Psoas muscle (tissue), 8 donors: ENCODE measurements around the gene NINJ1. TPM values are rescaled to one million over a fixed set of nuclear protein-coding genes. Genes with fewer than 3 reads are reported as not detected.

Experiments
- ATAC-seq, 4 donors: fragments of 200-7000 bp; cut with Tn5 transposase; one replicate each; pipeline ENCODE4 v1.9.1; 2020; ENCODE audit warnings: moderate library complexity in 3 of 4, mild to moderate bottlenecking in 2 of 4
- DNase-seq, 2 donors: peaks; one replicate each; pipeline ENCODE4 v3.0.0-alpha.2; 2020
- H3K27ac ChIP-seq: fragments of 200-600 bp; one replicate; pipeline ENCODE4 v1.8.0; 2022
- H3K27me3 ChIP-seq, 3 donors: fragments of 200-600 bp in 1 of 3; one replicate each; pipeline versions ENCODE4 v1.6.1 to v1.8.0; 2013 to 2022; ENCODE audit warnings: low read length in 2 of 3, mild to moderate bottlenecking in 2 of 3, moderate library complexity in 1 of 3; ENCODE audit not compliant: insufficient read depth in 3 of 3
- H3K36me3 ChIP-seq, 2 donors: fragments of 200-600 bp in 1 of 2; one replicate each; pipeline versions ENCODE4 v1.6.1 to v1.8.0; 2013 to 2022; ENCODE audit warnings: low read depth in 1 of 2, mild to moderate bottlenecking in 1 of 2, moderate library complexity in 1 of 2; ENCODE audit not compliant: insufficient read depth in 1 of 2
- H3K4me1 ChIP-seq: fragments of 200-600 bp; one replicate; pipeline ENCODE4 v1.8.0; 2022
- H3K4me3 ChIP-seq: fragments of 200-600 bp; one replicate; pipeline ENCODE4 v1.8.0; 2022; ENCODE audit warnings: mild to moderate bottlenecking
- H3K9me3 ChIP-seq: fragments of 200-600 bp; one replicate; pipeline ENCODE4 v1.8.0; 2022
- CTCF ChIP-seq: fragments of 200-600 bp; IDR thresholded peaks from one replicate; pipeline ENCODE4 v1.8.0; 2022; ENCODE audit warnings: antibody characterized with exemption
- WGBS, 3 donors: extraction: QIAGEN DNeasy Blood & Tissue Kit; methylation state at CpG; one replicate each; pipeline versions ENCODE4 v1.1.6 to v1.1.7; 2013; 5-methylcytosine and 5-hydroxymethylcytosine counted together
- intact Hi-C, 2 donors: fragments of 100-400 bp; cut with DNase I; formaldehyde crosslinking; loops; one replicate each; pipeline versions ENCODE4 v1.11.0 to v1.14.2; 2022
- polyA plus RNA-seq, 3 donors: library from polyadenylated mRNA; stranded (reverse); fragments of 200-250 nt; gene quantifications; one replicate each; pipeline ENCODE4 v1.2.3, GENCODE V29; 2013
- total RNA-seq, 4 donors: library from RNA; stranded (reverse); fragmentation: NEBNext Ultra II Directional in 2 of 4; extraction: Animal tissue kit (Norgen Biotek cat#: 25700) in 2 of 4; gene quantifications; one replicate each; pipeline versions ENCODE4 v1.2.1 to v1.2.4, GENCODE V29; 2021 to 2023
- donor health status: healthy with polysubstance abuse.
- donor health status: DM: no; HTN: no; CAD: no; lungs with moderate emphysema.
- donor health status: Bipolar disorder and iron deficiency.
- donor health status: healthy.
- donor health status: DM: yes; HTN: yes; CAD: no.
- donor health status: DM: no; HTN: no; CAD: no.
- donor health status: DM: no; HTN: no; CAD: no.
- donor health status: DM: yes; HTN: yes; CAD: no.

The NINJ1 gene
- total and polyA plus RNA-seq, 7 donors = 17.8 to 40.1 (median 21.3) TPM

GRCh38 chr9:93097511-93098201 lies 36.4 kb downstream of the NINJ1 start:
- no peaks in the 10 kb centered on the region for H3K36me3 ChIP-seq
- intact Hi-C loops = loop anchor here in 1 of 2 donors (10.0 kb wide), 2 partner anchors 93 to 357 kb away; partner anchors contain the start of genes FAM120A and FAM120AOS
- no peak for TF ChIP-seq CTCF
- no peak for ATAC-seq
- no peaks in the 10 kb centered on the region for H3K27me3 ChIP-seq
- H3K4me1 ChIP-seq = peaks cover 32% of the 10 kb centered on the region
- H3K4me3 ChIP-seq = peak overlapping the region; percentile 99
- WGBS, 3 donors = 62 to 79% (median 71%) methylated on average over 11 of the region's 11 CpGs
- DNase-seq = peak in 1 of 2 donors; percentile 58
- no peaks in the 10 kb centered on the region for H3K9me3 ChIP-seq
- H3K27ac ChIP-seq = peak overlapping the region; percentile 98

GRCh38 chr9:93096811-93097382 lies 37.2 kb downstream of the NINJ1 start:
- H3K9me3 ChIP-seq = no peaks in the 10 kb centered on the region
- 4 to 14% (median 6%) methylated on average over 16 of the region's 16 CpGs for WGBS, 3 donors
- no peak for DNase-seq
- no peak for TF ChIP-seq CTCF
- no peak for ATAC-seq
- H3K4me3 ChIP-seq = peak overlapping the region; percentile 99
- H3K4me1 ChIP-seq = peaks cover 32% of the 10 kb centered on the region
- no peaks in the 10 kb centered on the region for H3K27me3 ChIP-seq
- H3K27ac ChIP-seq = peak overlapping the region; percentile 98
- intact Hi-C loops = loop anchor here in 1 of 2 donors (10.0 kb wide), 2 partner anchors 92 to 358 kb away; partner anchors contain the start of genes FAM120A and FAM120AOS
- H3K36me3 ChIP-seq = no peaks in the 10 kb centered on the region

- TF ChIP-seq CTCF = no peak
- H3K27ac ChIP-seq = peak within 1 kb of the TSS; percentile 98
- peaks cover 5% of the 10 kb centered on the region for H3K9me3 ChIP-seq
- 0 to 2% (median 0%) methylated on average over 25 to 65 of the region's 65 CpGs for WGBS, 3 donors
- ATAC-seq = peak; percentile 13 to 34 (median 18)
- peak in 1 of 2 donors; percentile 85 for DNase-seq
- H3K4me1 ChIP-seq = peaks cover 32% of the 10 kb centered on the region
- peak within 1 kb of the TSS; percentile 99 for H3K4me3 ChIP-seq
- no peaks in the 10 kb centered on the region for H3K36me3 ChIP-seq
- intact Hi-C loops = loop anchor here in 1 of 2 donors (10.0 kb wide), 2 partner anchors 91 to 359 kb away; partner anchors contain the start of genes FAM120A and FAM120AOS
- H3K27me3 ChIP-seq = no peaks in the 10 kb centered on the region
These were observed 37.8 kb downstream of the NINJ1 start, which contains the start of gene CARD19 for GRCh38 chr9:93096131-93096802. TSS of gene CARD19 (plus strand) at chr9:93096217. CDS start at chr9:93096346, 129 bp downstream.

GRCh38 chr9:93095205-93096130 lies 38.6 kb downstream of the NINJ1 start:
- no peak for TF ChIP-seq CTCF
- Histone ChIP-seq H3K9me3 (peaks cover 6% of the 10 kb centered on the region), H3K4me1 (peaks cover 32% of the 10 kb centered on the region), H3K4me3 (peak overlapping the region; percentile 99), H3K36me3 (no peaks in the 10 kb centered on the region), H3K27ac (peak overlapping the region; percentile 98), H3K27me3 (no peaks in the 10 kb centered on the region)
- intact Hi-C loops = loop anchor here in 1 of 2 donors (10.0 kb wide), 2 partner anchors 91 to 359 kb away; partner anchors contain the start of genes FAM120A and FAM120AOS
- peak; percentile 82 to 85 (median 84) for ATAC-seq
- 4 to 6% (median 4%) methylated on average over 47 to 86 of the region's 95 CpGs for WGBS, 3 donors
- peak; percentile 100 for DNase-seq
